ENCODE results near the gene APEX1.
"Not testable (repeated sequence)": the region's sequence is repeated elsewhere in the genome, so short reads cannot be mapped to it uniquely, and the experiment has no call there.

Gene APEX1

GRCh38 chr14:20477211-20477876, 22.3 kb downstream of the APEX1 start:
- DNase-seq, result no peak

- no peak for DNase-seq
Observed at GRCh38 chr14:20478894-20479293, 23.9 kb downstream of the APEX1 start.

- no peak for DNase-seq
Observed at GRCh38 chr14:20482382-20482781, 27.4 kb downstream of the APEX1 start.

- no peak for DNase-seq
Observed at GRCh38 chr14:20485900-20486299, 30.9 kb downstream of the APEX1 start.

GRCh38 chr14:20486684-20487395, 31.8 kb downstream of the APEX1 start:
- no peak for DNase-seq

GRCh38 chr14:20487396-20487725, 32.3 kb downstream of the APEX1 start:
- no peak for DNase-seq

GRCh38 chr14:20489093-20489994, 34.3 kb downstream of the APEX1 start:
- no peak for DNase-seq

- no peak for DNase-seq
Observed at GRCh38 chr14:20490563-20490962, 35.5 kb downstream of the APEX1 start.

- no peak for DNase-seq
Observed at GRCh38 chr14:20492486-20492885, 37.5 kb downstream of the APEX1 start.

- no peak for DNase-seq
Observed at GRCh38 chr14:20493634-20494033, 38.6 kb downstream of the APEX1 start.

GRCh38 chr14:20494935-20495766, 40.1 kb downstream of the APEX1 start:
- DNase-seq, result no peak

- no peak for DNase-seq
Observed at GRCh38 chr14:20498622-20499021, 43.6 kb downstream of the APEX1 start.

GRCh38 chr14:20499108-20499507, 44.1 kb downstream of the APEX1 start:
- no peak for DNase-seq

GRCh38 chr14:20499881-20500280, 44.9 kb downstream of the APEX1 start:
- DNase-seq, result no peak

- no peak for DNase-seq
Observed at GRCh38 chr14:20501346-20501745, 46.3 kb downstream of the APEX1 start.

GRCh38 chr14:20503898-20504297, 48.9 kb downstream of the APEX1 start:
- DNase-seq, result no peak

GRCh38 chr14:20506276-20506675, 51.2 kb downstream of the APEX1 start:
- DNase-seq, result not testable (repeated sequence)

GRCh38 chr14:20506752-20507151, 51.7 kb downstream of the APEX1 start:
- not testable (repeated sequence) for DNase-seq

Data from cortex of kidney (tissue), 1 donor.